GM12892 (cell line): Measurements from ENCODE around the gene SOX6.

Experiments used
- POLR2A ChIP-seq: IDR thresholded peaks from 2 replicates; pipeline ENCODE4 v1.6.1; 2011; ENCODE audit warnings: low read depth, low read length, control low read depth
- TAF1 ChIP-seq: IDR thresholded peaks from 2 replicates; pipeline ENCODE4 v1.6.1; 2011; ENCODE audit warnings: low read depth, mild to moderate bottlenecking, control low read depth, low read length, borderline replicate concordance

DNA sequence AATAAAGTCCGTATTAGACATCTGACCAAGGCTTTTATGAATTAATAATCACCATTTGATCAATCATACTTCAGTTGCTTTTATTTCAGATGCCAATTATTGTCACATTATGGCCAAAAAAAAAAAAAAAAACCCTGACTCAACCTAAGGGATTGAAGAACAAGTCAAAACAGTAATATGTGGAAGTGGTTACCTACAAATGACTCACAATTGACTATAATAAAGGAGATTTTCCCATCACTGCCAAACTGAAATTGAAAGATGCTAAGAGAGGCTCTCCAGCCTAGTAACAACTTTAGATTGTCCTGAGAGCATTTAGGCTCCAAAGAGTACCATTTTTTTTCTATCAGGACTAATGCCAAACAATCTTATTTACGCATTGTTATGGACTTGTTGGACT, 35.2 kb downstream of the SOX6 start:
- no peak for TF ChIP-seq TAF1
- no peak for TF ChIP-seq POLR2A
